CD4-positive, CD25-positive, alpha-beta regulatory T cell (primary cell): ENCODE results near the gene IFNAR1. TPM values are rescaled to one million over a fixed set of nuclear protein-coding genes. Genes with fewer than 3 reads are reported as not detected.
A peak's percentile ranks its signal among the peaks of the same experiment; 100 is the strongest.
"Not testable (repeated sequence)": the region's sequence is repeated elsewhere in the genome, so short reads cannot be mapped to it uniquely, and the experiment has no call there.

Source experiments
- ATAC-seq, 2 donors: fragments of 150-1000 bp; cut with Tn5 transposase; one replicate each; pipeline ENCODE4 v1.10.0; 2021; ENCODE audit warnings: low read depth in 2 of 2, moderate number of reproducible peaks in 2 of 2, moderate library complexity in 1 of 2
- DNase-seq, 3 donors: peaks; one replicate each; pipeline versions ENCODE4 v3.0.0 to v3.0.0-alpha.2; 2012 to 2022; ENCODE audit warnings: mixed read lengths in 1 of 3
- H3K27ac ChIP-seq: one replicate; pipeline ENCODE4 v1.7.0; 2013; ENCODE audit warnings: mild to moderate bottlenecking, low read length; ENCODE audit not compliant: insufficient read depth, poor library complexity, severe bottlenecking
- H3K27me3 ChIP-seq: one replicate; pipeline ENCODE4 v1.7.0; 2013; ENCODE audit warnings: low read length; ENCODE audit not compliant: control insufficient read depth, insufficient read depth
- H3K36me3 ChIP-seq: one replicate; pipeline ENCODE4 v1.7.0; 2013; ENCODE audit warnings: mild to moderate bottlenecking, low read length, moderate library complexity; ENCODE audit not compliant: control insufficient read depth, insufficient read depth
- H3K4me1 ChIP-seq: 2 replicates; pipeline ENCODE4 v1.7.0; 2013; ENCODE audit warnings: mild to moderate bottlenecking, low read length; ENCODE audit not compliant: insufficient read depth, control insufficient read depth, poor library complexity, severe bottlenecking
- H3K4me3 ChIP-seq: one replicate; pipeline ENCODE4 v1.7.0; 2013; ENCODE audit warnings: low read depth, mild to moderate bottlenecking, low read length, moderate library complexity
- H3K9me3 ChIP-seq, 2 experiments: 1 replicate in 1 of 2; 2 replicates in 1 of 2; pipeline ENCODE4 v1.7.0; 2013; ENCODE audit warnings: low read length in 2 of 2, mild to moderate bottlenecking in 1 of 2, moderate library complexity in 1 of 2; ENCODE audit not compliant: control insufficient read depth in 2 of 2
- H3K27ac Mint-ChIP-seq, 3 donors: one replicate each; pipeline ENCODE4 v1.8.0; 2020 to 2022; ENCODE audit warnings: mild to moderate bottlenecking in 3 of 3, mixed read lengths in 3 of 3, moderate library complexity in 2 of 3
- H3K27me3 Mint-ChIP-seq: one replicate; pipeline ENCODE4 v1.8.0; 2022; ENCODE audit warnings: mild to moderate bottlenecking, mixed read lengths
- H3K36me3 Mint-ChIP-seq: one replicate; pipeline ENCODE4 v1.8.0; 2020; ENCODE audit warnings: mixed read lengths
- H3K4me1 Mint-ChIP-seq, 4 donors: one replicate each; pipeline ENCODE4 v1.8.0; 2020 to 2022; ENCODE audit warnings: mixed read lengths in 4 of 4, mild to moderate bottlenecking in 1 of 4
- H3K4me3 Mint-ChIP-seq, 4 donors: one replicate each; pipeline ENCODE4 v1.8.0; 2020 to 2022; ENCODE audit warnings: mild to moderate bottlenecking in 4 of 4, mixed read lengths in 4 of 4, moderate library complexity in 3 of 4
- H3K9me3 Mint-ChIP-seq, 7 donors: one replicate each; pipeline ENCODE4 v1.8.0; 2020 to 2022; ENCODE audit warnings: mixed read lengths in 7 of 7, mild to moderate bottlenecking in 3 of 7, moderate library complexity in 2 of 7
- polyA plus RNA-seq, 4 donors: library from polyadenylated mRNA; unstranded; fragments of 300-500 nt; fragmentation: Illumina TruSeq; gene quantifications; one replicate each; pipeline ENCODE4 v1.2.3, GENCODE V29; 2021
- total RNA-seq: library from RNA; stranded (reverse); gene quantifications from one replicate; pipeline ENCODE4 v1.2.3, GENCODE V29; 2022

The IFNAR1 gene
- total and polyA plus RNA-seq, 5 donors from 2014 or later, result 23.9 to 93.8 (median 67.8) TPM

- Mint-ChIP-seq H3K27me3 (peaks cover 37% of the 10 kb centered on the region), H3K4me3 (no peak overlapping the region), H3K36me3 (peaks cover 4% of the 10 kb centered on the region), H3K27ac (no peak overlapping the region), H3K9me3 (peaks cover 0 to 2% (median 1%) of the 10 kb centered on the region in 7 donors), H3K4me1 (peaks cover 0 to 3% (median 0%) of the 10 kb centered on the region in 4 donors)
- no peaks in the 10 kb centered on the region for H3K9me3 ChIP-seq
- no peak overlapping the region for H3K4me3 ChIP-seq
- no peaks in the 10 kb centered on the region for H3K36me3 ChIP-seq
- ATAC-seq, result no peak
- no peak for DNase-seq
- no peak overlapping the region for H3K27ac ChIP-seq
- H3K4me1 ChIP-seq, result no peaks in the 10 kb centered on the region
- H3K27me3 ChIP-seq, result peaks cover 9% of the 10 kb centered on the region
These were observed 7.6 kb upstream of the IFNAR1 start for GRCh38 chr21:33317145-33317544.

- ATAC-seq (no peak), DNase-seq (no peak)
- Histone ChIP-seq H3K4me3 (no peak overlapping the region), H3K36me3 (no peaks in the 10 kb centered on the region), H3K27me3 (peaks cover 9% of the 10 kb centered on the region), H3K9me3 (no peaks in the 10 kb centered on the region), H3K4me1 (no peaks in the 10 kb centered on the region), H3K27ac (no peak overlapping the region)
- Mint-ChIP-seq H3K9me3 (peaks cover 0 to 2% (median 1%) of the 10 kb centered on the region in 7 donors), H3K36me3 (peaks cover 4% of the 10 kb centered on the region), H3K27ac (no peak overlapping the region), H3K4me1 (no peaks in the 10 kb centered on the region), H3K27me3 (peaks cover 37% of the 10 kb centered on the region), H3K4me3 (no peak overlapping the region)
These were observed 6.8 kb upstream of the IFNAR1 start for GRCh38 chr21:33317786-33318486.

GRCh38 chr21:33321005-33321404 is 3.8 kb upstream of the IFNAR1 start:
- not testable (repeated sequence) for H3K4me3 Mint-ChIP-seq, H3K27ac ChIP-seq, ATAC-seq, H3K9me3 Mint-ChIP-seq, H3K27me3 ChIP-seq, H3K4me1 Mint-ChIP-seq, H3K36me3 ChIP-seq, H3K36me3 Mint-ChIP-seq, H3K9me3 ChIP-seq, H3K27ac Mint-ChIP-seq, H3K4me3 ChIP-seq, H3K4me1 ChIP-seq
- peaks cover 18% of the 10 kb centered on the region for H3K27me3 Mint-ChIP-seq
- DNase-seq, result peak in 1 of 3 donors; percentile 40

GRCh38 chr21:33323610-33324009 is 1.2 kb upstream of the IFNAR1 start:
- H3K27ac ChIP-seq, result peak overlapping the region; percentile 94
- not testable (repeated sequence) for H3K27ac Mint-ChIP-seq, H3K27me3 Mint-ChIP-seq, H3K9me3 ChIP-seq, DNase-seq, H3K9me3 Mint-ChIP-seq, H3K27me3 ChIP-seq, ATAC-seq, H3K4me3 Mint-ChIP-seq, H3K36me3 Mint-ChIP-seq, H3K36me3 ChIP-seq
- peak overlapping the region; percentile 81 for H3K4me3 ChIP-seq
- peaks cover 32% of the 10 kb centered on the region for H3K4me1 ChIP-seq
- peaks cover 0 to 25% (median 18%) of the 10 kb centered on the region in 4 donors for H3K4me1 Mint-ChIP-seq

- DNase-seq (peak; percentile 60 to 65 (median 61)), ATAC-seq (peak; percentile 35 to 36)
- Mint-ChIP-seq H3K27me3 (no peaks in the 10 kb centered on the region), H3K36me3 (peaks cover 4% of the 10 kb centered on the region), H3K4me1 (peaks cover 0 to 41% (median 34%) of the 10 kb centered on the region in 4 donors), H3K27ac (no peak overlapping the region), H3K9me3 (peaks cover 0 to 1% (median 0%) of the 10 kb centered on the region in 7 donors), H3K4me3 (no peak overlapping the region)
- Histone ChIP-seq H3K27me3 (no peaks in the 10 kb centered on the region), H3K9me3 (no peaks in the 10 kb centered on the region), H3K27ac (peak overlapping the region; percentile 94), H3K4me1 (peaks cover 47% of the 10 kb centered on the region), H3K36me3 (no peaks in the 10 kb centered on the region), H3K4me3 (peak overlapping the region; percentile 89)
These were observed 675 bp downstream of the IFNAR1 start for GRCh38 chr21:33325222-33326067.

GRCh38 chr21:33327326-33327725 is 2.6 kb downstream of the IFNAR1 start:
- H3K27ac ChIP-seq, result no peak overlapping the region
- H3K4me3 Mint-ChIP-seq, result peak overlapping the region in 3 of 4 donors; percentile 56 to 74 (median 61)

GRCh38 chr21:33327792-33328433 is 3.1 kb downstream of the IFNAR1 start:
- Mint-ChIP-seq H3K27me3 (no peaks in the 10 kb centered on the region), H3K9me3 (peaks cover 0 to 3% (median under 1%) of the 10 kb centered on the region in 7 donors), H3K4me3 (peak overlapping the region in 3 of 4 donors; percentile 56 to 74 (median 61)), H3K27ac (peak overlapping the region; percentile 17 to 73 (median 72)), H3K4me1 (peaks cover 10 to 66% (median 57%) of the 10 kb centered on the region in 4 donors), H3K36me3 (peaks cover 13% of the 10 kb centered on the region)
- Histone ChIP-seq H3K27me3 (no peaks in the 10 kb centered on the region), H3K4me1 (peaks cover 69% of the 10 kb centered on the region), H3K27ac (no peak overlapping the region), H3K9me3 (no peaks in the 10 kb centered on the region), H3K36me3 (no peaks in the 10 kb centered on the region), H3K4me3 (peak overlapping the region; percentile 89)
- DNase-seq (no peak), ATAC-seq (no peak)

More at GRCh38 chr21:33327326-33327725, 2.6 kb downstream of the IFNAR1 start:
- peaks cover 0 to 2% (median 0%) of the 10 kb centered on the region in 7 donors for H3K9me3 Mint-ChIP-seq
- H3K4me1 Mint-ChIP-seq, result peaks cover 4 to 60% (median 52%) of the 10 kb centered on the region in 4 donors
- DNase-seq (no peak), ATAC-seq (no peak)
- H3K36me3 ChIP-seq, result no peaks in the 10 kb centered on the region
- peaks cover 8% of the 10 kb centered on the region for H3K36me3 Mint-ChIP-seq
- H3K4me1 ChIP-seq, result peaks cover 66% of the 10 kb centered on the region
- H3K4me3 ChIP-seq, result peak overlapping the region; percentile 89
- no peaks in the 10 kb centered on the region for H3K9me3 ChIP-seq
- no peaks in the 10 kb centered on the region for H3K27me3 ChIP-seq
- no peaks in the 10 kb centered on the region for H3K27me3 Mint-ChIP-seq
- peak overlapping the region in 1 of 3 donors; percentile 73 for H3K27ac Mint-ChIP-seq
